GM23338 (cell line): ENCODE measurements around the gene CARF. TPM values are rescaled to one million over a fixed set of nuclear protein-coding genes. Genes with fewer than 3 reads are reported as not detected.

Experiments
- ATAC-seq: fragments of 200-7000 bp; cut with Tn5 transposase; 3 replicates; pipeline ENCODE4 v1.9.1; 2020
- DNase-seq: peaks from one replicate; pipeline ENCODE4 v3.0.0-alpha.2; 2015; ENCODE audit warnings: low spot score
- H2AFZ ChIP-seq: fragments of 200-600 bp; sonication (generic); 2 replicates; pipeline ENCODE4 v1.8.0; 2016; ENCODE audit warnings: antibody characterized with exemption, mild to moderate bottlenecking, moderate library complexity
- H3F3A ChIP-seq: fragments of 200-600 bp; sonication (generic); replicated peaks from 2 replicates; pipeline ENCODE4 v1.8.0; 2017; ENCODE audit warnings: antibody characterized with exemption, mixed run types, low read depth
- H3K27ac ChIP-seq: fragments of 200-600 bp; sonication (generic); 2 replicates; pipeline ENCODE4 v1.6.1; 2016; ENCODE audit warnings: low read depth
- H3K27me3 ChIP-seq: fragments of 200-600 bp; sonication (generic); 2 replicates; pipeline ENCODE4 v1.8.0; 2016; ENCODE audit warnings: mild to moderate bottlenecking, mixed run types, moderate library complexity; ENCODE audit not compliant: insufficient read depth
- H3K36me3 ChIP-seq: fragments of 200-600 bp; sonication (generic); 2 replicates; pipeline ENCODE4 v1.8.0; 2016; ENCODE audit warnings: mild to moderate bottlenecking; ENCODE audit not compliant: insufficient read depth
- H3K4me1 ChIP-seq: fragments of 200-600 bp; sonication (generic); 2 replicates; pipeline ENCODE4 v1.8.0; 2016; ENCODE audit warnings: mild to moderate bottlenecking, moderate library complexity; ENCODE audit not compliant: insufficient read depth
- H3K4me2 ChIP-seq: fragments of 200-600 bp; sonication (generic); 2 replicates; pipeline ENCODE4 v1.7.1; 2017; ENCODE audit warnings: mixed run types
- H3K4me3 ChIP-seq: fragments of 200-600 bp; sonication (generic); 2 replicates; pipeline ENCODE4 v1.6.1; 2016; ENCODE audit warnings: mixed run types
- H3K79me2 ChIP-seq: fragments of 200-600 bp; sonication (generic); replicated peaks from 2 replicates; pipeline ENCODE4 v1.8.0; 2017; ENCODE audit warnings: mild to moderate bottlenecking; ENCODE audit not compliant: insufficient read depth
- H3K9me2 ChIP-seq: fragments of 200-600 bp; sonication (generic); 2 replicates; pipeline ENCODE4 v1.8.0; 2017; ENCODE audit not compliant: insufficient read depth
- H4K20me1 ChIP-seq: fragments of 200-600 bp; sonication (generic); replicated peaks from 2 replicates; pipeline ENCODE4 v1.8.0; 2017; ENCODE audit warnings: mild to moderate bottlenecking; ENCODE audit not compliant: insufficient read depth
- H3K27ac Mint-ChIP-seq: 2 replicates; pipeline ENCODE4 v1.8.0; 2020; ENCODE audit warnings: inconsistent platforms, mild to moderate bottlenecking, moderate library complexity, mixed read lengths
- H3K27me3 Mint-ChIP-seq: 3 replicates; pipeline ENCODE4 v1.8.0; 2022; ENCODE audit warnings: low read depth, mild to moderate bottlenecking, moderate library complexity, mixed read lengths, inconsistent platforms; ENCODE audit not compliant: insufficient read depth, poor library complexity
- H3K36me3 Mint-ChIP-seq: 3 replicates; pipeline ENCODE4 v1.8.0; 2021; ENCODE audit warnings: low read depth, mild to moderate bottlenecking, inconsistent platforms, moderate library complexity, mixed read lengths
- H3K4me1 Mint-ChIP-seq: 3 replicates; pipeline ENCODE4 v1.8.0; 2020; ENCODE audit warnings: mild to moderate bottlenecking, inconsistent platforms, mixed read lengths
- H3K4me3 Mint-ChIP-seq: 3 replicates; pipeline ENCODE4 v1.8.0; 2021; ENCODE audit warnings: moderate library complexity, mild to moderate bottlenecking, inconsistent platforms, mixed read lengths
- H3K9me3 Mint-ChIP-seq: 3 replicates; pipeline ENCODE4 v1.8.0; 2020; ENCODE audit warnings: moderate library complexity, mild to moderate bottlenecking, inconsistent platforms, mixed read lengths
- CREB1 ChIP-seq: fragments of 250-450 bp; sonication (Bioruptor Pico); IDR thresholded peaks from 2 replicates; pipeline ENCODE4 v1.5.0; 2020; ENCODE audit warnings: low read depth, mild to moderate bottlenecking, moderate library complexity
- EZH2 ChIP-seq: fragments of 200-600 bp; sonication (generic); IDR thresholded peaks from one replicate; pipeline ENCODE4 v1.8.0; 2017; ENCODE audit warnings: antibody characterized with exemption, mild to moderate bottlenecking, low read depth; ENCODE audit not compliant: unreplicated experiment
- POLR2AphosphoS5 ChIP-seq: IDR thresholded peaks from 2 replicates; pipeline ENCODE4 v1.6.1; 2016; ENCODE audit warnings: antibody characterized with exemption, low read depth
- REST ChIP-seq: IDR thresholded peaks from one replicate; pipeline ENCODE4 v1.6.1; 2018; ENCODE audit warnings: antibody characterized with exemption; ENCODE audit not compliant: unreplicated experiment
- ZNF114 ChIP-seq: fragments of 250-450 bp; sonication (Bioruptor Pico); IDR thresholded peaks from 2 replicates; pipeline ENCODE4 v1.5.0; 2020; ENCODE audit warnings: mild to moderate bottlenecking, moderate library complexity
- ZNF462 ChIP-seq: fragments of 250-450 bp; sonication (Bioruptor Pico); IDR thresholded peaks from 2 replicates; pipeline ENCODE4 v1.5.0; 2020; ENCODE audit warnings: mild to moderate bottlenecking, moderate library complexity
- polyA plus RNA-seq: library from polyadenylated mRNA; unstranded; fragments of >200 nt; fragmentation: Nextera tagmentation; extraction: Ambion mirVana; gene quantifications from 2 replicates; pipeline ENCODE4 v1.2.1, GENCODE V29; 2016
- total RNA-seq: library from RNA; depleted of rRNA; stranded (reverse); fragments of >200 nt; shearing (Covaris generic); gene quantifications from 2 replicates; pipeline ENCODE4 v1.2.3, GENCODE V29; 2014

The CARF gene
- total and polyA plus RNA-seq, 2 experiments from 2014 or later, result 1.7 to 3.3 TPM

- peak within 1 kb of the TSS; percentile 89; the same call in 1 of the 2 replicates for H3K27ac Mint-ChIP-seq
- peaks cover 7% of the 10 kb centered on the region for H3K27me3 Mint-ChIP-seq
- ATAC-seq, result peak; percentile 80
- H3K27me3 ChIP-seq, result no peaks in the 10 kb centered on the region; the same call in 1 of the 2 replicates
- no peaks in the 10 kb centered on the region; the same call in 2 of the 3 replicates for H3K36me3 Mint-ChIP-seq
- H3K4me1 ChIP-seq, result no peaks in the 10 kb centered on the region
- no peak within 1 kb of the TSS for H3K27ac ChIP-seq
- peak; percentile 21 for TF ChIP-seq EZH2
- no peak for TF ChIP-seq ZNF114 (CRISPR knock-in tag)
- no peak for TF ChIP-seq CREB1
- peak; percentile 17 for TF ChIP-seq REST
- peak; percentile 31 for TF ChIP-seq POLR2AphosphoS5
- no peak for TF ChIP-seq ZNF462 (CRISPR knock-in tag)
- H3K9me2 ChIP-seq, result no peaks in the 10 kb centered on the region
- no peaks in the 10 kb centered on the region for H3K79me2 ChIP-seq
- peak within 1 kb of the TSS; percentile 89 for H3K4me3 Mint-ChIP-seq
- H3K36me3 ChIP-seq, result no peaks in the 10 kb centered on the region
- H3K4me1 Mint-ChIP-seq, result peaks cover 11% of the 10 kb centered on the region; the same call in 2 of the 3 replicates
- H3K4me3 ChIP-seq, result peak within 1 kb of the TSS; percentile 83
- no peaks in the 10 kb centered on the region for H4K20me1 ChIP-seq
- H3F3A ChIP-seq, result no peaks in the 10 kb centered on the region; the same call in 1 of the 2 replicates
- H3K4me2 ChIP-seq, result peak within 1 kb of the TSS; percentile 85
- H2AFZ ChIP-seq, result peak within 1 kb of the TSS; percentile 39
- peak; percentile 78 for DNase-seq
- no peaks in the 10 kb centered on the region for H3K9me3 Mint-ChIP-seq
These were observed 40.6 kb upstream of the CARF start, which contains the start of gene ICA1L for GRCh38 chr2:202871300-202872141. Gene ICA1L (minus strand): TSS chr2:202871766. CDS start chr2:202829009, 42,757 bp downstream.
